NCI-H128 (cell line): Measurements from ENCODE around the gene ANXA8L1.
"Not testable (repeated sequence)": the region's sequence is repeated elsewhere in the genome, so short reads cannot be mapped to it uniquely, and the experiment has no call there.

Source experiments
- DNase-seq: peaks from one replicate; lab custom pipeline; 2025; ENCODE audit not compliant: unreplicated experiment; lab: John Stamatoyannopoulos, UW

Gene ANXA8L1

DNA sequence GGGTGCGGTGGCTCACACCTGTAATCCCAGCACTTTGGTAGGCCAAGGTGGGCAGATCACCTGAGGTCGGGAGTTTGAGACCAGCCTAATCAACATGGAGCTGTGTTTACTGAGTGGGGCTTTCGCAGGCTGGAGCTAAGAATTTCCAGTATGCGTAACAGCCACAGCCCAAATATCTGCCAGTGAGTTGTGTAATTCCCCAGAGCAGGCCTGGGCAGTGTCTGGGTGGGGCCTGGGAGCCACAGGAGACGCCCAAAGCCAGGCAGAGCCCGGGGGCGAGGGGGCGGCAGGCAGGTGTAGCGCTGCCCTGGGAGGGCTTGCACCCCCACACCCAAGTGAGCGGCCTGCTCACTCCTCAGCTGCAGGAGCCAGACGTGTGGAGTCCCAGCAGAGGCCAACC lies at the start of gene ANXA8L1:
Gene ANXA8L1 (plus strand): TSS at position 371 of the 400 bp plus-strand sequence. CDS start 76 bp downstream, outside the sequence.
- DNase-seq: not testable (repeated sequence)

GRCh38 chr10:46326066-46326465 lies 49.5 kb upstream of the ANXA8L1 start:
- DNase-seq: no peak

GRCh38 chr10:46326971-46327370 lies 48.6 kb upstream of the ANXA8L1 start:
- no peak for DNase-seq

DNA sequence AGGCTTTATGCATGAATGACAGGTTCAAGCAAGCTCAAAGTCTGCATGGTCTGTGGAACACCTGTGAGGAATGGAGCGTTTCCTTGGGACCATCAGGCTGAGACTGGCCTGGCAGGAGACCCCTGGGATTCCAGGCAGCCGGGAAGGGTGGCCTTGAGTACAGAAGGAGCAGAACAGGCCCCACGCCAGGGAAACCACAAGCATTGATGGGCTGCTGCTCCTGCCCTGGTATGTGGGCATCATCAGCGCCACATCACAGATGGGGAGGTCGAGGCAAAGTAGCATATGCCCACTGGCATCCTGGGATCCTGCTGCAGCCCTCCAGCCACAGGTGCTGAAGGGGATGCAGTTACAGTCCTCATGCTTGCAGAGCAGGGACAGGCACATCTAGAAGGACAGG lies 47.9 kb upstream of the ANXA8L1 start:
- DNase-seq: no peak

GRCh38 chr10:46328853-46329689 lies 46.5 kb upstream of the ANXA8L1 start:
- DNase-seq: no peak

DNA sequence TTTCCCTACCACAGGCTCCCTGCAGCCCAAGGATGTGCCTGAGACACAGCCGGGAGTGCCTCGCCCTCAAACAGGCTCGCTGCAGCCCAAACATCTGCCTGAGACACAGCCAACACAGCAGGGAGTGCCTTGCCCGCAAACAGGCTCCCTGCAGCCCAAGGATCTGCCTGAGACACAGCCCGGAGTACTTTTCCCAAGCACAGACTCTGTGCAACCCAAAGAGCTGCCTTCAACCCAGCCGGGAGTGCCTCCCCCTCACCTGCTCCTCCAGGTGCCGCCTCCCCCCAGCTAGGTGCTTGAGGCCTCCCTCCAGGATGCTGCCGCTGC lies 45.9 kb upstream of the ANXA8L1 start:
- no peak for DNase-seq

DNA sequence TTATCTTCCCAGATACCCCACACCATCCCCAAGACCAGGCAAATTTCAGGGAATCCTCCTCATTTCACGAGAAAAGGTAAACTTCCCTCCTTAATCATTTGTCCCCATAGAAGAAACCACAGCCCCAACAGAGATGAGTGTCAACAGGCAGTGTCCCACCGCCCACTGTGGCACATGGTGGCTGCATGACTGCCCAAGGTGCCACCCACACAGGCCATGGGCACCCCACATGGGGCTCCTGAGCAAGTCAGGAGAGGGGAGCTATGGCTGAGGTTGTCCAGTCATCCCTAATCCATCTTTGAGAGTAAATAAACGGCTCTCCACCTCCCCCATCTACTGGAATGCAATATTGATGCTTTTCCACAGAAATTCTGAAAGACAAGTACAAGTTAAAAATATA lies 44.7 kb upstream of the ANXA8L1 start:
- no peak for DNase-seq

DNA sequence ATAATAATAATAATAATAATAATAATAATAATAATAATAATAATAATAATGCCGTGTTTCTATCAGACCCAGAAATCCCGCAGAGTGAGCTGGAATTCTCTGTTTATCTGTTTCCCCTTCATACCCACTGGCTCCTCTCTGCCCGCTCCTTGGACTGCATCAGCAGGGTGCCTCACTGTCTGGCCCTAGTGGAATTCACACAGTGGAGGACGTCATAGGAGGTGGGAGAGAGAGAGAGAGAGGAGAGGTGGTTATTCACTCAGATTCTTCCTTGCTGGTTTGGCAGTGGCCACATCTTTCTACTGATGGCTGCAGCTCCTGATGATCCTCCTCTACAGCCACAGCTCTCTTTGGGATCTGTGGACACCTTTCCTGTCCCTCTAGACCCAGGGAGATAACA lies 10.1 kb upstream of the ANXA8L1 start:
- DNase-seq: not testable (repeated sequence)

GRCh38 chr10:46367209-46367608 lies 8.4 kb upstream of the ANXA8L1 start:
- DNase-seq: not testable (repeated sequence)

DNA sequence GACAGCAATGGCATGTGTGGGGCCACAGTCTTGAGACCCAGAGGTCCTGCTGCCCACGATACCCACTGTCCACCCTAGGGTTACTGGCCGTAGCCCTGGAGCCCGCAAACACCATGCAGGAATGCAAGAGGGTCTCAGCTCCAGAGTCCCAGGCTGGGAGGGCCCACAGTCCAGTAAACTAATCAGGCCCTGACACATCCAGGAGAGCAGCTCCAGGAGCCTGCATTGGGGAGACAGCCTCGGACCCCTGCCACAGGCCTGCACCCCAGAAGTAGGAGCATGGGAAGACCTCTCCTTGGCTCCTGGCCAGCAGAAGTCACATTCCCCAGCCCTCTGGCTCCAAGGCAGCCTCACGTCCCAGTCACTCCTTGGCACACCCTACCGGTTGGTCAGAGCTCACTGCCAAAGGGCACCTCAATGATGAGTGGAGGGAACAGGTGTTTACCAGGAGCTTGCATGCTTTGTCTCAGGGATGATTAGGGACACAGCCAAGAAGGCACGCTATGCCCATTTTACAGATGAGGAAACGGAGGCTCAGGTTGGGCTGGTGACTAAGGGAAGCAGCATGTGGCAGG lies 7.8 kb upstream of the ANXA8L1 start:
- not testable (repeated sequence) for DNase-seq

DNA sequence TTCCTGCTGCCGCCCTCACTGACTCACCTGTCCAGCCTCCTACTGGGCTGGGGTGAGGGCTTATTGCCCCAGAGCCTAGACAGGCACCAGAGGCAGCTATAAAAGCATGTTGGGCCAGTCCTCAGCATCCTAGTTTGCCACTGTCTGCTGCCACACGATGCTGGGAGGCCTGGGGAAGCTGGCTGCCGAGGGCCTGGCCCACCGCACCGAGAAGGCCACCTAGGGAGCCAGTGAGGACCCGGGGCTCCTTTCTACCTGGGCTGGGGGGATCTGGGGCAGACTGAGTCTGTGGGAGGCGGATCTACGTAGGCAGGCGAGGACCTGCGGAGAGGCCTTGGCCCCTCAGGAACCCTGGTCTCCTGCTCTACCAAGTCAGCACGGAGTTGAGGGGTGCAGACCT lies 6.6 kb upstream of the ANXA8L1 start:
- DNase-seq: not testable (repeated sequence)

DNA sequence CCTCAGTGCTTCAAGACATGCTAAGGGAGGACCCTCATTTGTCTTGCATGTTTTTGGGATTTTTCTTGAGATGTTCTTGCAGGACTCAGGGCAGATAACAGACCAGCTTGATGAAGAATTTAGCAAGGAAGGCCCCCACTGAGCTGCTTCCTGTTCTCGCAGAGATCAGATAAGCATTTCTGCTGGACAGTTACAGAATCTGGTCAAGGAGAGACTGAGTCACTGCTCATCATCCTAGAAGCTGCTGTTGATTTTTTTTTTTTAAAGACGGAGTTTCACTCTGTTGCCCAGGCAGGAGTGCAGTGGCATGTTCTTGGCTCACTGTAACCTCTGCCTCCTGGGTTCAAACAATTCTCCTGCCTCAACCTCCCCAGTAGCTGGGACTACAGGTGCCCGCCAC lies 1.2 kb upstream of the ANXA8L1 start:
- DNase-seq: not testable (repeated sequence)

GRCh38 chr10:46377022-46377421 lies 1.4 kb downstream of the ANXA8L1 start:
- not testable (repeated sequence) for DNase-seq

- not testable (repeated sequence) for DNase-seq
Measured at GRCh38 chr10:46377651-46378050, 2.1 kb downstream of the ANXA8L1 start.

GRCh38 chr10:46378108-46378507 lies 2.5 kb downstream of the ANXA8L1 start:
- DNase-seq: not testable (repeated sequence)

DNA sequence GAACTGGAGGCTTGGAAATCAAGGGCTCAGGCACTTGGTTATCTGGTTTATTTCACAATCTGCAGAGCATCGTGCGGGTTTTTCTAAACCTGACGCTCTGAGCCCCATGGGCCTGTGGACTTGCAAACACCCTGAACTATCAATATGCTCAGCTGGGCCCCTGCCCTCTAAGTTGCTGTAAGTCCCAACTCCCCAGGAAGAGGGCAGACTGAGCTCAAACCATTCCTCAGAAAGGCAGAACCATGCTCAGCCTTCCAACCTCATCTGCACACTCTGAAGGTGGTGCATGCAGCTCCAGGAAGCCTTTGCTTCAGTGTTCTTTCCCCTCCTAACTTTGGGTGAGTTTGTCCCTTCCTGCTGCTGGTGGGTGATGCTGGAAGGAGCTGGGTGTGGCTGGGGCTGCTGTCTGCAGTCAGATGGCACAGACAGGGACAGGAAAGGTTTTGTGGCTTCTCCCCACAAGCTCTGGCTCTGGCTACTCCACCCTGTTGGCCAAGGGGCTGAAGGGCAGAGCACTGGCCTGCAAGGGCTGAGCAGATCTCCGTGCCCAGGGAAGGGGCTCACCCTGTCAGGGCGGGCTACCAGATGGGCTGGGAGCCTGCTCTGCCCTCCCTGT lies 3.8 kb downstream of the ANXA8L1 start:
- not testable (repeated sequence) for DNase-seq

- DNase-seq: not testable (repeated sequence)
Measured at GRCh38 chr10:46385858-46386257, 10.3 kb downstream of the ANXA8L1 start.

GRCh38 chr10:46386694-46387093 lies 11.1 kb downstream of the ANXA8L1 start:
- not testable (repeated sequence) for DNase-seq

DNA sequence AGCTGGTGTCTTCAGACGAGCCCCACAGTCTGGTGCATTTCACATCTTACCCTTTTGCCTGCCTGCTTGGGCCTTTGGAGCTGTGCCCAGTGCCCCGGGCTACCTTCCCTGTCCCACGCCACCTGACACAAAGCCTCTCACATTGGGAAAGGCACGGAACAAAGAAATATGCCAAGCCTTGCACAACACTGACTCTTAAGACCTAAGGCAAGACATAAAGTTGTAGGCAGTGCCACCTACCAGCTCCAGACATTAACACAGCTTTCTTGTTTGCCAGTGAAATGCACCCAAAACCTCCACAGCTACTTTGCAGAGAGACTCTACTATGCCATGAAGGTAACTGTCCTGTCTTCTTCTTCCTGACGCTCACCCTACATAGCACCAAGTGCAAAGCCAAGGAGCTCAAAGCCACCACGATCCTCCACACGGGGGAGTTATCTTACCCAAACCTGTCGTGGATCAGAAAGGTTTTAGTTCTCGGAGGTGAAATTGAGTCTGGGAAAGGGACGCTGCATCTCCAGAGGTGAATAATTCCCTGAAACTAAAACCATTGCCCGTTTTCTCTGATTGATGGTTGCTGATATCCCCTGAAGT lies 11.8 kb downstream of the ANXA8L1 start:
- not testable (repeated sequence) for DNase-seq

GRCh38 chr10:46391422-46391821 lies 15.8 kb downstream of the ANXA8L1 start:
- not testable (repeated sequence) for DNase-seq

- not testable (repeated sequence) for DNase-seq
Measured at GRCh38 chr10:46396441-46397279, 21.1 kb downstream of the ANXA8L1 start.
